Measurements from ENCODE around the gene ARF6.
A peak's percentile ranks its signal among the peaks of the same experiment; 100 is the strongest.

DNA sequence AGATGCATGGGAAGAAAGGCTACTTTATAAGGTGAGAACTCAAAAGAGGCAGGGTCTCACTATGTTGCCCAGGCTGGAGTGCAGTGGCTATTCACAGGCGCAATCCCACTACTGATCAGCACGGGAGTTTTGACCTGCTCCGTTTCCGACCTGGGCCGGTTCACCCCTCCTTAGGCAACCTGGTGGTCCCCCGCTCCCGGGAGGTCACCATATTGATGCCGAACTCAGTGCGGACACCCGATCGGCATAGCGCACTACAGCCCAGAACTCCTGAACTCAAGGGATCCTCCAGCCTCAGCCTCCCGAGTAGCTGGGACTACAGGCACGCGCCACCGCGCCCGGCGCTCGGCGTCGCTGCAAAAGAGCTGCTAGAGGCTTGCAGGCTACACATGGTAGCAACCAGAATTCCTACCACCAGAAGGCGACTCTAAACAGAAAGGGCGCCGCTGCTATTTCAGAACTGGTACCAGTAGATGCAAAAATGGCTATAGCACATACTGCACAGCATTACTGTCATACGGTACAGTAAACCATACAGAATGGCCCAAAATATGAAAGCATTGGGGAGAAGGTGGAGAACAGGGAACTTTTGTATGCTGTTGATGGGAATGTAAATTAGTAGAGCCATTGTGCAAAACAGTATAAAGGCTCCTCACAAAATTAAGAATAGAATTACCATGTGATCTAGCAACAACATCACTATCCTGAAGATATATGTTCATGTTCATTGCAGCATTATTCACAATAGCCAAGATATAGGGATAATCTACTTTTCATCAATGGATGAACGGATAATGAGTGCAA, 39.1 kb upstream of the ARF6 start:
- TF ChIP-seq POLR2A (IDR thresholded peaks at IDR 0.05), result no peak
- TF ChIP-seq CTCF (IDR thresholded peaks at IDR 0.05), result peak; percentile 51 to 70 (median 67)
- TF ChIP-seq POLR2AphosphoS5 (IDR thresholded peaks at IDR 0.05; ENCODE audit: insufficient read depth in 1 of 2, low read depth in 1 of 2), result peak in 1 of 2 donors; percentile 66
